Measurements from ENCODE around the gene HMX2.

The HMX2 gene

GRCh38 chr10:123139521-123140163, 8.3 kb upstream of the HMX2 start:
- DNase-seq, result no peak

GRCh38 chr10:123140164-123140982, 7.6 kb upstream of the HMX2 start:
- DNase-seq, result no peak

GRCh38 chr10:123140983-123141390, 6.9 kb upstream of the HMX2 start:
- no peak for DNase-seq

GRCh38 chr10:123141791-123142700, 5.9 kb upstream of the HMX2 start:
- no peak for DNase-seq

GRCh38 chr10:123142701-123143161, 5.2 kb upstream of the HMX2 start:
- DNase-seq, result no peak

- DNase-seq, result no peak
Observed at GRCh38 chr10:123143162-123143824, 4.6 kb upstream of the HMX2 start.

GRCh38 chr10:123143825-123144168, 4.1 kb upstream of the HMX2 start:
- no peak for DNase-seq

- no peak for DNase-seq
Observed at GRCh38 chr10:123144697-123145541, 3.0 kb upstream of the HMX2 start.

- no peak for DNase-seq
Observed at GRCh38 chr10:123145542-123146012, 2.4 kb upstream of the HMX2 start.

- DNase-seq, result no peak
Observed at GRCh38 chr10:123146013-123146893, 1.7 kb upstream of the HMX2 start.

GRCh38 chr10:123146894-123147634, 872 bp upstream of the HMX2 start:
- no peak for DNase-seq

- DNase-seq, result no peak
Observed at GRCh38 chr10:123148414-123149161, 652 bp downstream of the HMX2 start.

- no peak for DNase-seq
Observed at GRCh38 chr10:123149162-123149567, 1.2 kb downstream of the HMX2 start.

GRCh38 chr10:123149568-123150270, 1.8 kb downstream of the HMX2 start:
- DNase-seq, result peak; percentile 35

GRCh38 chr10:123150271-123150985, 2.5 kb downstream of the HMX2 start:
- DNase-seq, result no peak

- no peak for DNase-seq
Observed at GRCh38 chr10:123150986-123151736, 3.2 kb downstream of the HMX2 start.

GRCh38 chr10:123151737-123152135, 3.8 kb downstream of the HMX2 start:
- no peak for DNase-seq
